ENCODE measurements around the gene BOD1L1.
"Not testable (repeated sequence)": the region's sequence is repeated elsewhere in the genome, so short reads cannot be mapped to it uniquely, and the experiment has no call there.

BOD1L1 gene

DNA sequence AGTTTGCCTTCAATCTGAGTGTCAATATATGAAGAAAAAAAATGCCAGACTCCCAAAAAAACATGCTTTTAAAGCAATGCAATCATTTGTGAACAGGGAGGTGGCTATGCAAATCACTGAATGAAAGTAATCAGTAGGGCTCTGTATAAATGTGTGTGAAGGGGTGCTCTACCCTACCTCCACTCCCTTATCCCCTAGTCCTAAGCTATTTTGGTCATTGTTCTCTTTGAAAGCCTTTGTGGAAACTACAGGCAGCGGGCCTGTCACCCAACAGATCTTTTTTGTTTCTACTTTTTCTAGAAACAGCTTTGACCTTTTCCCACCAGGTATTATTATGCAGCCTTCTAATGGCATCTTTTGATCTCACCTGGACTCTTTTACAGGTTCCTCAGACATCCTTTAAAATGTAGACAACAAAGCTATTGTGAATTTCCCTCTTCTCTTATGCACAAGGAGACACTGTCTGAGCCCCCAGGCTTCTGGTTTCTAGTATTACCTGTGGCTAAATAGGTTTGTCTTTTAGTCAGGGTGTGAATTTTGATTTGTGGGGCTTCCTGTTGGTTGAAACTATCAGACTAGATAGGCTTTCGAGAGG is 9.2 kb downstream of the BOD1L1 start:
- no peak for DNase-seq (ENCODE audit: low read depth)

DNA sequence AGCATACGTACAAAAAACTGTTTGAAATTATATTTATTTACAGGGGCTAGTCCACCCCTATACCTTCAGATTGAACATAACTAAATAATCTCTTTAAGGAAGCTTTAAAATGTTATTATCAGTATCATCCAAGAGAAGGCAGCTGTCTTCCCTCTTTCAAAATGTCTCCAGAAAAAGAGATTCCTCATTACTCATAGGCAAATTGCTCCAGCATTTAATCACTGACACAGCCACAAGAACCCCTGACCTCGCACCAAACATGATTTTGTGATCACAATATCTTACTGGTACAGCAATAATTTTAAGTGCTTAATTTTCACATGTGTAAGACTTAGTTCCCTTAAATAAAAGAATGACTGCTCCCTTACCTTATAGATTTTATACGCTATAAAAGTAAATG is 9.7 kb downstream of the BOD1L1 start:
- no peak for DNase-seq (ENCODE audit: low read depth)

DNA sequence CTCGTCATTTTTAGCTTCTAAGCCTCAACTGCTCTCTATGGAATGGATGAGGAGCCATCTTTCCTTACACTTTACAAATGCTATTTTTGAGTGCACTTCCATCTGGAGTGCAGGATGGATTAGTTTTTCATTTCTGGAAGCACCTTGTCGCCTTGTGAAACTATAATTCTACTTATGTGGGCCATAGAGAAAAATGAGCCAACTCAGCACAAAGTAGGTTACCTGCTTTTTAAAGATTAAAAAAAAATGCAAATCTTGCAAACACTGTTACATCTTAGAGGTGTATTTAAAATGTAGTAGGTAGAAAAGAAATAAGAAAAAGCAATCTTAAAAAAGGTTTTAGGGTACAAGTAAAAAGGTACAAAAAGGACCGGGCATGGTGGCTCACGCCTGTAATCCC is 10.9 kb downstream of the BOD1L1 start:
- DNase-seq (ENCODE audit: low read depth) = no peak

GRCh38 chr4:13615161-13615560 is 12.4 kb downstream of the BOD1L1 start:
- no peak for DNase-seq (ENCODE audit: low read depth)

DNA sequence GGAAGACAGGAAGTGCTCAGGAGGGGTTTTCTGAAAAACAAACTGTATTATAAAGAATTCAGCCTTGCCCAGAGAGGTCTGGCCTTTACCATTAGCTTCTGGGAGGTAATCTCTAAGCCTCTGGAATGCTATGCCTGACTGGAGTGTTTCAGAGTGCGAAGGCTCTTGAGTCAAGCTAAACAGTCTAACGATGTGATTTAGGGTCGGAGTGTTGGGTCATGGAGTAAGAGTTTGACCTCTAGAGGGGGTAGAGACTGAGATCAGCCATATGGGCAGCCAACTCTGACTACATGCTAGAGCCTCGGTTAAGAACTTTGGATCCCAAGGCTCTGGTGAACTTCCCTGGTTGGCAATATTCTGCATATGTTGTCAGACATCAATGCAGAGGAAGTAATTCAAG is 15.0 kb downstream of the BOD1L1 start:
- DNase-seq (ENCODE audit: low read depth) = no peak

DNA sequence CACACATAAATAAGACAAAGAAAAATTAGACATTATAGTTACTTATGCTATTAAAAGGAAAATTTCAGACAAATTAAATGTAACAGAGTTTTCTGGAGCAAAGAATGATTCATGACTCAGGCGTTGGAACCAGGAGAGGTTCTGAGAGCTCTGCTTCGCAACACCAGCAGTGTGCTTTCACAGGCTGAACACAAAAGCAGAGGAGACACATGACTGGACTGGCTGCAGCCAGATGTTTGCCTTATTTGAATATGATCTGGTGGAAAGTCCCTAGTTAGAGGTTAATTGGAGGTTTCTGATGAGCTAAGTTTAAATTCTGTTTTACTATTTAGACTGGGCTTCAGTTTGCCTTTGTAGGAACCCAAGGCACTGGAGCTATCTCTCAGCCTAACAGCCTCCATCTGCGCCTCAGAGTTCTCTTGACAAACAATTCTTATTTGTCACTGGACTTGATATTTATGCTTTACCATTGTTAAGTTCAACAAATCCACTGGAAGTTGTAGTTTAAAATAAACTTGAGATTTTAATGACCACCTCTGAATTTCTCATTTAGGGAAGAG is 16.2 kb downstream of the BOD1L1 start:
- DNase-seq (ENCODE audit: low read depth) = no peak

GRCh38 chr4:13605330-13605729 is 22.2 kb downstream of the BOD1L1 start:
- no peak for DNase-seq (ENCODE audit: low read depth)

GRCh38 chr4:13601848-13602247 is 25.7 kb downstream of the BOD1L1 start:
- DNase-seq (ENCODE audit: low read depth) = no peak

DNA sequence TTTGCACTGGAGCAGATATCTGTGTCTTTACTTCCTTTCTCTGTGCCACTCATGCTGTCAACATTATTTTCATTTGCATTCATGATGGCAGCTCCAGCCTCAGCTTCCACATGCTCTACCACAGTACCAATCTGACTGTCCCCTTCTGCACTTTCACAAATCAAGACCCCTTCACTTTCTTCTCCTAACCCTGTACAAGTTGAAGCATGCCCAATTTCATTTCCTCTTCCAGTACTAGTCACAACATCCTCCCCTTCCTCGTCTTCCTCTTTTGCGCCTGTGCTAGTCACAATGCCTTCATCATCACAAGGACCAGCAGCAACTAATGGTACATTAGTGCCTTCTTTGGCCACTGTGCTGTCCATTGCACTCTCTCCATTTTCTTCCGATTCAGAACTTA is 26.5 kb downstream of the BOD1L1 start:
- DNase-seq (ENCODE audit: low read depth) = no peak

DNA sequence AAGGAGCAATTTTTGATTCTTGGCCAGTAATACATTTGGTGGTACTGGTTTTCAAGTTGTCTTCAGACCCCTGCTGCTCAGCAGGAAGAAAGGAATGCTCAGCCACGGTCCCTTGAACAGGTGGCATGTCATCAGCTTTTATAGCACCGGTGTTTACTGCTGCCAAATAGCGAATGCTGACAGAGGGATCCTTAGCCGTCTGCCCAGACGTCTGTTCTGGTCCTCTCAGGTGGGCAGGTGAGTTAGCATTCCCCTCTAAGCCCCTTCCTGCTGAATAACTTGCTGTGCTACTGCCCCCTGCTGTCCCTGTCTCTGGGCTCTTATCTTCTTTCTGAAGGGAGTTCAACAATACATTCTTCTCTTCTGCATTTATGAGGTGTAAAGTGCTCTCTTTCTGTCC is 28.4 kb downstream of the BOD1L1 start:
- no peak for DNase-seq (ENCODE audit: low read depth)

DNA sequence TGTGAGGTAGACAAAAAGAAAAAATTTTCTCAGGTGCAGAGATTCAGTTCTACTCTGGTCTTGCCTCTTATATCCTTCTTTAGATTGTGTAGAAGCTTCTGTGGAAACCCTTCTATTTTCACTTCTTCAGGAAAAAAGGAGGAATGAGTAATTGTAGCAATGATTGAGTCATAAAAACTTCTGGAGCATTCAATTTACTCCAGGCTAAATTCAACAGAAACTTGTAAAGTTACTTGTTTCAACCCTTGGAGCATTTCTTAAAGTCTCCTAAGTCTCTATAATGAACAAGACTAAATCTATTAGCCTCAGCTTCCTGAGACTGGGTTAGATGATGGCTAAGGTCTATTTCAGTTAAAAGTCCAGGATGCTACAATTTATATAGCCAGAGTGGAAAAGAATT is 29.9 kb downstream of the BOD1L1 start:
- no peak for DNase-seq (ENCODE audit: low read depth)

DNA sequence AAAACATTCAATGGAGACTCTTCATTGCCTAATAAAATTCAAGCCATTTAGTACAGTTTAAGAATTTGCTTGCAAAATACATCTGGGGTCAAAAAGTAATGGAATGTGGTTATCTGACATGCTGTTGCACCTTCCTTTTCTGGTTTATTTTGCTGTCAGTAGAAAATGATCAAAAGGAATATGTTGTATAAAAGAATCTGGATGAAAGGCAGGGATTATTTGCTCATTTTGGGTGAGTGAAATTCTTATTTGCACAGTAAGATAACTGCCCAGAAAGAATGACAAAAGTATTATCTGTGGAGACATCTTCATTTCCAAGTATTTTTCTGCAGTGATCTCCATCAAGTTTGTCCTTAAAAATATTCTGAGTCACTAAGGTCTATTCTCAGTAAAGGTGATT is 30.4 kb downstream of the BOD1L1 start:
- no peak for DNase-seq (ENCODE audit: low read depth)

- DNase-seq (ENCODE audit: low read depth) = no peak
Observed at GRCh38 chr4:13592220-13592619, 35.3 kb downstream of the BOD1L1 start.

GRCh38 chr4:13590766-13591165 is 36.8 kb downstream of the BOD1L1 start:
- DNase-seq (ENCODE audit: low read depth) = no peak

- no peak for DNase-seq (ENCODE audit: low read depth)
Observed at GRCh38 chr4:13588954-13589353, 38.6 kb downstream of the BOD1L1 start.

GRCh38 chr4:13584481-13584880 is 43.0 kb downstream of the BOD1L1 start:
- no peak for DNase-seq (ENCODE audit: low read depth)

GRCh38 chr4:13580036-13580435 is 47.5 kb downstream of the BOD1L1 start:
- DNase-seq (ENCODE audit: low read depth) = no peak

DNA sequence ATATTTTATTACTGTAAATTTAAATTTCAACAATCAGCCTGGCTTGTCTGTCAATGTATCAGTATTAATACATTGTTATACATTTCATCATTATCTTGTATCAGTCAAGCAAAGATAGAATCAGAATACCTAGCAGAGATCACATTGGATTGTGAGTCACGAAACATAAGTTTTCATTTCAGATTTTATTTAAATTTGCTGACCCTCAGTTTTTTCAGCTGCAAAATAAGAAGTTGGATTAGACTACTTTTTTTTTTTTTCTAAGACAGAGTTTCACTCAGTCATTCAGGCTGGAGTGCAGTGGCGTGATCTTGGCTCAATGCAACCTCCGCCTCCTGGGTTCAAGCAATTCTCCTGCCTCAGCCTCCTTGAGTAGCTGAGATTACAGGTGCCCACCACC is 49.9 kb downstream of the BOD1L1 start:
- DNase-seq (ENCODE audit: low read depth) = no peak

GRCh38 chr4:13570916-13571315 is 56.6 kb downstream of the BOD1L1 start:
- no peak for DNase-seq (ENCODE audit: low read depth)

DNA sequence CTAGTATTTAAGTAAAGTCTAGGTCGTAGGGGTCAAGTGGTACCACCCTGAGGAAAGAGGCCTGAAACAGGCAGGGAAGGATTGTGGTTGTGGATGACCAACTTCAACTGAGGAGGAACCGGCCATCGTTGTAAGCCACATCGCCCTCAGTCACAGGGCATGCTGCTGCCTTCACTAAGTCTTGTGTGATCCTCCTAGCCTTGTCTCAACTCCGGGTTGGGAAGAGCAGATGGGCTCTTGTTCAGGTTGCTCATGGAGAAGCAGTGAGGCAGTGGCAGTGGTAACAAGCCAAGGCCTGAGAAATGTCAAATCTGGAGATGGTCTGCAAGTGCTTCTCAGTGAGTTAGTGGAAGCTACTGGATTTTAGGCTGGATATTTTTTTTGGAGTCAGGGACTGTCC is 60.4 kb downstream of the BOD1L1 start:
- DNase-seq (ENCODE audit: low read depth) = no peak

GRCh38 chr4:13562876-13563275 is 64.6 kb downstream of the BOD1L1 start:
- DNase-seq (ENCODE audit: low read depth) = no peak

DNA sequence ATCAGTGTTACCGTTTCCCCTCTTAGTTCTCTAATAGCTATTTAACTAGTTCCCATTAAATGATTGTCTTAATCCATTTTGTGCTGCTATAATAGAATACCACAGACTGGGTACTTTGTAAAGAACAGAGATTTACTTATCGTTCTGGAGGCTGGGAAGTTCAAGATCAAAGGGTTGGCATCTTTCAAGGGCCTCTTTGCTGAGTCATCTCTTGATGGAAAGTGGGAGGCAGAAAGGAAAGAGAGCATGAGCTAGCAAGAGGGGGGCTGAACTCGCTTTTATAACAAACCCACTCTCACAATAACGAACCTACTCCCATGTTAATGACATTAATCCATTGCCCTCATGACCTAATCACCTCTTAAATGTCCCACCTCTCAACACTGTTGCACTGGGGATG is 65.9 kb downstream of the BOD1L1 start:
- no peak for DNase-seq (ENCODE audit: low read depth)

DNA sequence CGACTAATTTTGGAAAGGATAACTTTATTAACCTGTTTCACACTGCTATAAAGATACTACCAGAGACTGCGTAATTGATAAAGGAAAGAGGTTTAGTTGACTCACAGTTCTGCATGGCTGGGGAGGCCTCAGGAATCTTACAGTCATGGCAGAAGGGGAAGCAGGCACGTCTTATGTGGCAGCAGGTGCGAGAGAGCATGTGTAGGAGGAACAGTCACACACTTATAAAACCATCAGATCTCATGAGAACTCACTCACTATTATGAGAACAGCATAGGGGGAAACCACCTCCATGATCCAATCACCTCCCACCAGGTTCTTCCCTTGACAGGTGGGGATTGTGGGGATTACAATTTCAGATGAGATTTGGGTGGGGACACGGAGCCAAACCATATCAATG is 67.4 kb downstream of the BOD1L1 start:
- DNase-seq (ENCODE audit: low read depth) = not testable (repeated sequence)

DNA sequence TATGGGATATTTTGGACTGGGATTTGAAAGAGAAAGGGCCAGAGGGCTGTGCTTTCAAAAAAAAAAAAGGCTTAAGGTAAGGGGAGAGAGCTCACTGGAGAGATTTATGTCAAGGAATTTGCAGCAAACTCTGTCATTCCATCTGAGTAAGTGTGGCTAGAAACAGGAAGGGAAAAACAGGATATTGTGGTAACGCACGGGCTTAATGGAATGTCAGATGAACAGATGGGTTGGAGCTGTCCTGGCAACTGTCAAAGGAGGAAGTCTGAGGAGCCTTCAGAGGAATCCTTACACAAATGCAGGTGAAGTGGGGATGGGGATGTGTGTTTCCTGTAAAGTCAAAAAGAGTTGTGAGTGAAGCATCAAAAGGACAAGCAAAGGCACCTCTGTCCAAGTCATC is 68.1 kb downstream of the BOD1L1 start:
- no peak for DNase-seq (ENCODE audit: low read depth)

DNA sequence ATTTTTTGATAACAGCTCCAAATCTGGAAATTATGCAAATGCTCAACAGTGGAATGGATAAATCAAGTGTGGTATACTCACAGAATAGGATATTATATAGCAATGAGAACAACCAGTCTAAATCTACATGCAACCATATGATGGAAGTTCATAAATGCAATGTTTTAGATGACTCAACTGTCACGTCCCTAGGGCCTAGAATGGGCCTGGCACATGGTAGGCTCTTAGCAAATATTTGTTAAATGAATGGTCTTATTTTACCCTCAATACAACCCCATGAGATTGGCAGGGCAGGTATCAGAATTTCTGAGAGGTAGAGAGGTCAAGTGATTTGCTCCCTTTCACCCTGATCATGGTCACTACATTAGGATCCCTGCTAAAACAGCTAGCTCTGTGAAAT is 68.6 kb downstream of the BOD1L1 start:
- DNase-seq (ENCODE audit: low read depth) = no peak
